H9 (cell line): ENCODE measurements around the gene RABGAP1L. TPM values are rescaled to one million over a fixed set of nuclear protein-coding genes. Genes with fewer than 3 reads are reported as not detected.

Experiments used
- DNase-seq: peaks from one replicate; pipeline ENCODE4 v3.0.0-alpha.2; 2017
- H2AFZ ChIP-seq: one replicate; pipeline ENCODE4 v1.6.1; 2013; ENCODE audit warnings: mild to moderate bottlenecking, low read length, control low read depth, moderate library complexity
- H2AK5ac ChIP-seq: 2 replicates; pipeline ENCODE4 v1.6.1; 2013; ENCODE audit warnings: low read length, control low read depth, mixed read lengths; ENCODE audit not compliant: insufficient read length
- H2BK120ac ChIP-seq: one replicate; pipeline ENCODE4 v1.6.1; 2013; ENCODE audit warnings: low read depth, mild to moderate bottlenecking, low read length, control low read depth, inconsistent platforms; ENCODE audit not compliant: poor library complexity, severe bottlenecking
- H2BK12ac ChIP-seq: 2 replicates; pipeline ENCODE4 v1.6.1; 2013; ENCODE audit warnings: low read length, control low read depth, mixed read lengths, low read depth; ENCODE audit not compliant: insufficient read length
- H2BK15ac ChIP-seq: 2 replicates; pipeline ENCODE4 v1.6.1; 2013; ENCODE audit warnings: low read depth, low read length, control low read depth
- H2BK20ac ChIP-seq: one replicate; pipeline ENCODE4 v1.6.1; 2013; ENCODE audit warnings: low read depth, mild to moderate bottlenecking, low read length, control low read depth, inconsistent platforms; ENCODE audit not compliant: poor library complexity, severe bottlenecking
- H2BK5ac ChIP-seq: 2 replicates; pipeline ENCODE4 v1.6.1; 2013; ENCODE audit warnings: low read length, control low read depth, mixed read lengths; ENCODE audit not compliant: insufficient read length
- H3K14ac ChIP-seq: 2 replicates; pipeline ENCODE4 v1.6.1; 2013; ENCODE audit warnings: low read length, control low read depth; ENCODE audit not compliant: insufficient read depth
- H3K18ac ChIP-seq: 2 replicates; pipeline ENCODE4 v1.6.1; 2013; ENCODE audit warnings: low read depth, mild to moderate bottlenecking, mixed read lengths, low read length, control low read depth; ENCODE audit not compliant: insufficient read length
- H3K23ac ChIP-seq: 2 replicates; pipeline ENCODE4 v1.6.1; 2013; ENCODE audit warnings: low read length, control low read depth, mixed read lengths, low read depth; ENCODE audit not compliant: insufficient read length
- H3K23me2 ChIP-seq: 2 replicates; pipeline ENCODE4 v1.6.1; 2013; ENCODE audit warnings: low read depth, mild to moderate bottlenecking, mixed read lengths, low read length, control low read depth; ENCODE audit not compliant: insufficient read length, poor library complexity, severe bottlenecking
- H3K27ac ChIP-seq: 2 replicates; pipeline ENCODE4 v1.5.1; 2013; ENCODE audit warnings: low read length, control low read depth, mixed read lengths, low read depth; ENCODE audit not compliant: insufficient read length
- H3K27me3 ChIP-seq: 2 replicates; pipeline ENCODE4 v1.6.1; 2013; ENCODE audit warnings: low read length, control low read depth, inconsistent platforms; ENCODE audit not compliant: insufficient read depth
- H3K4ac ChIP-seq: 2 replicates; pipeline ENCODE4 v1.6.1; 2013; ENCODE audit warnings: low read depth, mild to moderate bottlenecking, control low read depth, inconsistent platforms, low read length, moderate library complexity
- H3K4me1 ChIP-seq: 2 replicates; pipeline ENCODE4 v1.6.1; 2013; ENCODE audit warnings: low read length, control low read depth, inconsistent platforms; ENCODE audit not compliant: insufficient read depth
- H3K4me2 ChIP-seq: 2 replicates; pipeline ENCODE4 v1.6.1; 2013; ENCODE audit warnings: low read length, control low read depth, mixed read lengths; ENCODE audit not compliant: insufficient read length, insufficient read depth
- H3K56ac ChIP-seq: 2 replicates; pipeline ENCODE4 v1.6.1; 2013; ENCODE audit warnings: low read depth, mild to moderate bottlenecking, mixed read lengths, low read length, control low read depth; ENCODE audit not compliant: insufficient read length
- H3K79me1 ChIP-seq: 2 replicates; pipeline ENCODE4 v1.6.1; 2013; ENCODE audit warnings: low read depth, mild to moderate bottlenecking, moderate library complexity, low read length, control low read depth, inconsistent platforms; ENCODE audit not compliant: insufficient read depth, poor library complexity, severe bottlenecking
- H3K79me2 ChIP-seq: 2 replicates; pipeline ENCODE4 v1.6.1; 2013; ENCODE audit warnings: low read length, control low read depth, inconsistent platforms; ENCODE audit not compliant: insufficient read depth
- H3K9ac ChIP-seq: 2 replicates; pipeline ENCODE4 v1.6.1; 2013; ENCODE audit warnings: low read length, control low read depth, mixed read lengths; ENCODE audit not compliant: insufficient read length; ENCODE audit errors: extremely low read depth
- H3K9me3 ChIP-seq: one replicate; pipeline ENCODE4 v1.6.1; 2013; ENCODE audit warnings: low read depth, low read length, inconsistent platforms; ENCODE audit not compliant: control insufficient read depth
- H3T11ph ChIP-seq: one replicate; pipeline ENCODE4 v1.6.1; 2013; ENCODE audit warnings: mild to moderate bottlenecking, low read length, control low read depth, inconsistent platforms
- H4K20me1 ChIP-seq: one replicate; pipeline ENCODE4 v1.6.1; 2013; ENCODE audit not compliant: control insufficient read depth, insufficient read length, insufficient read depth
- H4K5ac ChIP-seq: 2 replicates; pipeline ENCODE4 v1.6.1; 2013; ENCODE audit warnings: low read depth, mild to moderate bottlenecking, mixed read lengths, low read length, control low read depth; ENCODE audit not compliant: insufficient read length
- H4K8ac ChIP-seq: replicated peaks from 2 replicates; pipeline ENCODE4 v1.6.1; 2013; ENCODE audit warnings: low read length, control low read depth, mixed read lengths, low read depth; ENCODE audit not compliant: insufficient read length
- H4K91ac ChIP-seq: 2 replicates; pipeline ENCODE4 v1.6.1; 2013; ENCODE audit warnings: low read depth, mild to moderate bottlenecking, moderate library complexity, mixed read lengths, low read length, control low read depth; ENCODE audit not compliant: insufficient read length
- H3K27ac Mint-ChIP-seq, 3 experiments: 2 replicates in 2 of 3; 3 replicates in 1 of 3; pipeline ENCODE4 v1.8.0; 2020 to 2021; ENCODE audit warnings: mixed read lengths in 3 of 3, mild to moderate bottlenecking in 1 of 3, moderate library complexity in 1 of 3
- H3K27me3 Mint-ChIP-seq: 2 replicates; pipeline ENCODE4 v1.8.0; 2021; ENCODE audit warnings: low read depth, mild to moderate bottlenecking, moderate library complexity, mixed read lengths
- H3K36me3 Mint-ChIP-seq, 3 experiments: 2 replicates in 2 of 3; 3 replicates in 1 of 3; pipeline ENCODE4 v1.8.0; 2020 to 2021; ENCODE audit warnings: low read depth in 3 of 3, mixed read lengths in 3 of 3; ENCODE audit not compliant: insufficient read depth in 1 of 3
- H3K4me1 Mint-ChIP-seq, 2 experiments: 2 replicates each; pipeline ENCODE4 v1.8.0; 2020; ENCODE audit warnings: mixed read lengths in 2 of 2
- H3K4me3 Mint-ChIP-seq, 2 experiments: 2 replicates in 1 of 2; 3 replicates in 1 of 2; pipeline ENCODE4 v1.8.0; 2020 to 2021; ENCODE audit warnings: mild to moderate bottlenecking in 2 of 2, mixed read lengths in 2 of 2, moderate library complexity in 1 of 2
- H3K9me3 Mint-ChIP-seq, 2 experiments: 2 replicates in 1 of 2; 3 replicates in 1 of 2; pipeline ENCODE4 v1.8.0; 2020; ENCODE audit warnings: mild to moderate bottlenecking in 2 of 2, mixed read lengths in 2 of 2, moderate library complexity in 1 of 2
- WGBS: extraction: QIAGEN DNeasy Blood & Tissue Kit; methylation state at CpG from one replicate; pipeline ENCODE4 v1.1.7; 2013; ENCODE audit warnings: missing lambda C conversion rate, low lambda C conversion rate, mixed read lengths; ENCODE audit not compliant: insufficient read length; ENCODE audit errors: extremely low coverage; 5-methylcytosine and 5-hydroxymethylcytosine counted together
- total RNA-seq: library from RNA; stranded (reverse); gene quantifications from 2 replicates; pipeline ENCODE4 v1.2.1, GENCODE V29; 2021
- TF ChIP-seq, protein P1 (sequence below): fragments of 200-600 bp; sonication (generic); conservative IDR thresholded peaks from 3 replicates; pipeline ENCODE4 v1.8.0; 2021; ENCODE audit warnings: antibody characterized with exemption, mild to moderate bottlenecking

The RABGAP1L gene
- total RNA-seq, 1 experiment from 2014 or later = 147 TPM

DNA sequence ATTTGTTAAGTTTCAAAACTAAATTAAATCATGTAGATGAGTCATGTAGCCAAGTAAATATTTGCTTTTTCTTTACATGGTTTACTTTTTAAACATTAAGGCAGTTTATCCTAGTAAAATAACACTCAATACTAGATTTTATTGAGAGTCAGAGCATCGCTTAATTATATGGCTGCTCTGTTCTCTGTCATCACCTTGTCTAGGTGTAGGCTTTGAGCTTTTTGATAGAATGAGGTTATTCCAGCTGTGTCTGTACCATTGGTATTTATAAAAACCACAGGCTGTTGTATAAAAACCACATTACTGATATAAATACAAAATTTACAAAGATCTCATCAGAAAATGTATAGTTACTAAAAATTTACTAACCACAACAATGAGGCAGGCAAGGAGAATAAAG is 245.9 kb downstream of the RABGAP1L start:
- H3K79me2 ChIP-seq = no peaks in the 10 kb centered on the region
- no peak overlapping the region for H4K5ac ChIP-seq
- H2BK15ac ChIP-seq = no peak overlapping the region
- H4K20me1 ChIP-seq = no peaks in the 10 kb centered on the region
- no peaks in the 10 kb centered on the region for H3K27me3 Mint-ChIP-seq
- H3K23me2 ChIP-seq = no peaks in the 10 kb centered on the region
- H3K4me1 Mint-ChIP-seq = no peaks in the 10 kb centered on the region
- no peak overlapping the region for H3K14ac ChIP-seq
- no peak overlapping the region for H2AK5ac ChIP-seq
- no peak overlapping the region for H3K27ac ChIP-seq
- H3K36me3 Mint-ChIP-seq = no peaks in the 10 kb centered on the region
- H2BK5ac ChIP-seq = no peak overlapping the region
- TF ChIP-seq, protein P1, sequence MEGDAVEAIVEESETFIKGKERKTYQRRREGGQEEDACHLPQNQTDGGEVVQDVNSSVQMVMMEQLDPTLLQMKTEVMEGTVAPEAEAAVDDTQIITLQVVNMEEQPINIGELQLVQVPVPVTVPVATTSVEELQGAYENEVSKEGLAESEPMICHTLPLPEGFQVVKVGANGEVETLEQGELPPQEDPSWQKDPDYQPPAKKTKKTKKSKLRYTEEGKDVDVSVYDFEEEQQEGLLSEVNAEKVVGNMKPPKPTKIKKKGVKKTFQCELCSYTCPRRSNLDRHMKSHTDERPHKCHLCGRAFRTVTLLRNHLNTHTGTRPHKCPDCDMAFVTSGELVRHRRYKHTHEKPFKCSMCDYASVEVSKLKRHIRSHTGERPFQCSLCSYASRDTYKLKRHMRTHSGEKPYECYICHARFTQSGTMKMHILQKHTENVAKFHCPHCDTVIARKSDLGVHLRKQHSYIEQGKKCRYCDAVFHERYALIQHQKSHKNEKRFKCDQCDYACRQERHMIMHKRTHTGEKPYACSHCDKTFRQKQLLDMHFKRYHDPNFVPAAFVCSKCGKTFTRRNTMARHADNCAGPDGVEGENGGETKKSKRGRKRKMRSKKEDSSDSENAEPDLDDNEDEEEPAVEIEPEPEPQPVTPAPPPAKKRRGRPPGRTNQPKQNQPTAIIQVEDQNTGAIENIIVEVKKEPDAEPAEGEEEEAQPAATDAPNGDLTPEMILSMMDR = no peak
- H2BK20ac ChIP-seq = no peak overlapping the region
- no peak for DNase-seq
- H3K79me1 ChIP-seq = no peaks in the 10 kb centered on the region
- no peak overlapping the region for H3K27ac Mint-ChIP-seq
- H2AFZ ChIP-seq = no peak overlapping the region
- no peak overlapping the region for H4K8ac ChIP-seq
- no peak overlapping the region for H3T11ph ChIP-seq
- H3K9ac ChIP-seq = no peak overlapping the region
- H2BK12ac ChIP-seq = no peak overlapping the region
- H2BK120ac ChIP-seq = no peak overlapping the region
- no peaks in the 10 kb centered on the region for H3K27me3 ChIP-seq
- H3K18ac ChIP-seq = no peak overlapping the region
- no peaks in the 10 kb centered on the region for H3K4me1 ChIP-seq
- no peak overlapping the region for H3K4ac ChIP-seq
- H3K56ac ChIP-seq = no peak overlapping the region
- no peaks in the 10 kb centered on the region for H3K9me3 ChIP-seq
- no peaks in the 10 kb centered on the region for H3K9me3 Mint-ChIP-seq
- no peak overlapping the region for H3K23ac ChIP-seq
- no peak overlapping the region for H4K91ac ChIP-seq
- no peak overlapping the region for H3K4me3 Mint-ChIP-seq
- no CpG with 5 or more reads among the region's 1 CpG for WGBS
- no peak overlapping the region for H3K4me2 ChIP-seq
